GM21526 (cell line): ENCODE measurements around the gene SRMS.
"Not testable (repeated sequence)": the region's sequence is repeated elsewhere in the genome, so short reads cannot be mapped to it uniquely, and the experiment has no call there.

Experiments
- ATAC-seq: cut with Tn5 transposase; IDR thresholded peaks from one replicate; pipeline ENCODE4 v1.9.1; 2021; ENCODE audit warnings: moderate library complexity; ENCODE audit not compliant: unreplicated experiment, low FRiP score

SRMS gene

GRCh38 chr20:63566395-63567135, 19.0 kb upstream of the SRMS start:
- no peak for ATAC-seq

GRCh38 chr20:63565699-63566335, 18.3 kb upstream of the SRMS start:
- no peak for ATAC-seq

GRCh38 chr20:63565021-63565698, 17.6 kb upstream of the SRMS start:
- no peak for ATAC-seq

GRCh38 chr20:63564036-63564810, 16.7 kb upstream of the SRMS start:
- no peak for ATAC-seq

- ATAC-seq = no peak
These were observed 15.8 kb upstream of the SRMS start for GRCh38 chr20:63563225-63563935.

- no peak for ATAC-seq
These were observed 15.1 kb upstream of the SRMS start for GRCh38 chr20:63562461-63563224.

GRCh38 chr20:63561624-63562396, 14.3 kb upstream of the SRMS start:
- ATAC-seq = no peak

- no peak for ATAC-seq
These were observed 13.5 kb upstream of the SRMS start for GRCh38 chr20:63560856-63561609.

- no peak for ATAC-seq
These were observed 12.8 kb upstream of the SRMS start for GRCh38 chr20:63560333-63560805.

GRCh38 chr20:63559485-63560332, 12.2 kb upstream of the SRMS start:
- not testable (repeated sequence) for ATAC-seq

GRCh38 chr20:63558804-63559484, 11.4 kb upstream of the SRMS start:
- no peak for ATAC-seq

GRCh38 chr20:63557481-63557891, 9.9 kb upstream of the SRMS start:
- no peak for ATAC-seq

GRCh38 chr20:63556873-63557478, 9.4 kb upstream of the SRMS start:
- ATAC-seq = no peak

- no peak for ATAC-seq
These were observed 8.3 kb upstream of the SRMS start for GRCh38 chr20:63555661-63556381.
